CD4-positive, alpha-beta T cell (primary cell): Measurements from ENCODE around the gene TTLL4. TPM values are rescaled to one million over a fixed set of nuclear protein-coding genes. Genes with fewer than 3 reads are reported as not detected.

Experiments used
- ATAC-seq: fragments of 200-7000 bp; cut with Tn5 transposase; one replicate; pipeline ENCODE4 v1.10.0; 2022; ENCODE audit warnings: mild to moderate bottlenecking; ENCODE audit not compliant: poor library complexity
- CTCF ChIA-PET: fragments of 350-600 bp; sonication (Branson Sonifier 250); formaldehyde crosslinking; loops from one replicate; lab custom pipeline; 2021; ENCODE audit warnings: antibody characterized with exemption, inconsistent platforms; lab: Charles Lee
- POLR2A ChIA-PET: fragments of 350-600 bp; sonication (Branson Sonifier 250); formaldehyde crosslinking; loops from one replicate; lab custom pipeline; 2021; ENCODE audit warnings: antibody characterized with exemption, inconsistent platforms; lab: Charles Lee
- DNase-seq, 14 experiments: peaks; one replicate each; pipeline ENCODE4 v3.0.0-alpha.2; 2013 to 2020; ENCODE audit warnings: mixed read lengths in 2 of 14
- H3K27ac ChIP-seq, 2 donors: one replicate each; pipeline versions ENCODE4 v1.5.1 to v1.7.0; 2013; ENCODE audit warnings: low read length in 2 of 2, low read depth in 1 of 2, mild to moderate bottlenecking in 1 of 2
- H3K27me3 ChIP-seq, 2 experiments: 1 replicate in 1 of 2; 2 replicates in 1 of 2; pipeline versions ENCODE4 v1.6.1 to v1.7.0; 2013; ENCODE audit warnings: low read length in 2 of 2, control low read depth in 1 of 2, mild to moderate bottlenecking in 1 of 2, moderate library complexity in 1 of 2; ENCODE audit not compliant: insufficient read depth in 2 of 2, control insufficient read depth in 1 of 2
- H3K36me3 ChIP-seq: one replicate; pipeline ENCODE4 v1.6.1; 2013; ENCODE audit warnings: low read length, control low read depth; ENCODE audit not compliant: insufficient read depth
- H3K4me1 ChIP-seq: one replicate; pipeline ENCODE4 v1.6.1; 2013; ENCODE audit warnings: low read length, control low read depth; ENCODE audit not compliant: insufficient read depth
- H3K4me3 ChIP-seq: one replicate; pipeline ENCODE4 v1.5.1; 2013; ENCODE audit warnings: mild to moderate bottlenecking, low read length, moderate library complexity
- H3K9me3 ChIP-seq, 2 experiments: 1 replicate in 1 of 2; 2 replicates in 1 of 2; pipeline versions ENCODE4 v1.6.1 to v1.7.0; 2013; ENCODE audit warnings: low read length in 2 of 2, mild to moderate bottlenecking in 2 of 2, control low read depth in 1 of 2, moderate library complexity in 1 of 2; ENCODE audit not compliant: control insufficient read depth in 1 of 2, insufficient read depth in 1 of 2
- H3K27ac Mint-ChIP-seq: one replicate; pipeline ENCODE4 v1.8.0; 2020; ENCODE audit warnings: mixed read lengths
- H3K27me3 Mint-ChIP-seq: one replicate; pipeline ENCODE4 v1.8.0; 2021; ENCODE audit warnings: mixed read lengths
- H3K36me3 Mint-ChIP-seq: one replicate; pipeline ENCODE4 v1.8.0; 2021; ENCODE audit warnings: low read depth, mixed read lengths
- H3K4me1 Mint-ChIP-seq: one replicate; pipeline ENCODE4 v1.8.0; 2021; ENCODE audit warnings: low read depth, mixed read lengths
- H3K4me3 Mint-ChIP-seq: one replicate; pipeline ENCODE4 v1.8.0; 2020; ENCODE audit warnings: mild to moderate bottlenecking, mixed read lengths
- H3K9me3 Mint-ChIP-seq: one replicate; pipeline ENCODE4 v1.8.0; 2020; ENCODE audit warnings: mixed read lengths
- CTCF ChIP-seq: fragments of 200-600 bp; IDR thresholded peaks from one replicate; pipeline ENCODE4 v1.8.0; 2022; ENCODE audit warnings: antibody characterized with exemption, mild to moderate bottlenecking
- intact Hi-C, 2 experiments: fragments of 100-400 bp; cut with DNase I in 1 of 2; cut with micrococcal nuclease in 1 of 2; formaldehyde crosslinking; loops; one replicate each; pipeline versions ENCODE4 v1.15.1 to v1.9.0; 2023 to 2025; cut with DNase I, micrococcal nuclease
- polyA plus RNA-seq, 2 donors: library from polyadenylated mRNA; unstranded; fragments of 120-200 nt; gene quantifications; one replicate each; pipeline ENCODE4 v1.2.1, GENCODE V29; 2013
- total RNA-seq, 174 experiments: library from RNA in 2 of 174; stranded (reverse) in 2 of 174; gene quantifications; one replicate each; pipeline ENCODE4 v1.2.3 and lab custom pipeline; 2021 to 2026

TTLL4 gene
- total RNA-seq (10 to 100 TPM in 1 of 2 experiments, 1 to 10 TPM in 1; 7.3 to 10.8 TPM), total RNA-seq (lab: John Stamatoyannopoulos, UW) (9.9 to 90.1 (median 23.7) reads per million in 172 experiments)
- 11.4 TPM for polyA plus RNA-seq (2013, experiment 1 of 2)
- 13.5 TPM for polyA plus RNA-seq (2013, experiment 2 of 2)

GRCh38 chr2:218710687-218711549 lies at the start of gene TTLL4:
Gene TTLL4 (plus strand): TSS chr2:218710835. CDS start chr2:218737677, 26,842 bp downstream.
- DNase-seq = peak; percentile 97 to 99 (median 99)
- peaks cover 0 to 6% of the 10 kb centered on the region in 2 experiments for H3K27me3 ChIP-seq
- peak within 1 kb of the TSS; percentile 66 to 87 for H3K27ac ChIP-seq
- H3K4me1 ChIP-seq = peaks cover 22% of the 10 kb centered on the region
- H3K36me3 Mint-ChIP-seq = peaks cover 11% of the 10 kb centered on the region
- peaks cover 26% of the 10 kb centered on the region for H3K4me1 Mint-ChIP-seq
- H3K9me3 ChIP-seq = no peaks in the 10 kb centered on the region
- ATAC-seq = peak; percentile 98
- ChIA-PET CTCF (interaction anchor here (0.6 to 3.1 kb wide), 26 partner anchors 8 to 681 kb away, joined by 3 to 25 read pairs (median 4); partner anchors contain the start of genes AAMP, BCS1L, DNPEP and PNKD), POLR2A (interaction anchor here (1.0 to 2.3 kb wide), 6 partner anchors 11 to 315 kb away, joined by 3 to 15 read pairs (median 5); partner anchors contain the start of genes BCS1L, RNF25, STK36 and ZNF142)
- intact Hi-C loops = loop anchor here (1.0 to 10.0 kb wide), 11 partner anchors 39 to 886 kb away; partner anchors contain the start of genes RNF25 (in 2 of the 2), STK36 (in 2 of the 2), BCS1L (in 1 of the 2) and CNOT9 (in 1 of the 2)
- H3K9me3 Mint-ChIP-seq = no peaks in the 10 kb centered on the region
- peak; percentile 87 for TF ChIP-seq CTCF
- peak within 1 kb of the TSS; percentile 96 for H3K4me3 ChIP-seq
- H3K27ac Mint-ChIP-seq = peak within 1 kb of the TSS; percentile 91
- H3K36me3 ChIP-seq = no peaks in the 10 kb centered on the region
- H3K4me3 Mint-ChIP-seq = peak within 1 kb of the TSS; percentile 99
- peaks cover 10% of the 10 kb centered on the region for H3K27me3 Mint-ChIP-seq

GRCh38 chr2:218662377-218662776 lies 48.3 kb upstream of the TTLL4 start:
- no peaks in the 10 kb centered on the region for H3K9me3 Mint-ChIP-seq
- Histone ChIP-seq H3K36me3 (peaks cover 56% of the 10 kb centered on the region), H3K4me1 (peaks cover 19% of the 10 kb centered on the region), H3K4me3 (no peak overlapping the region), H3K9me3 (no peaks in the 10 kb centered on the region), H3K27me3 (no peaks in the 10 kb centered on the region), H3K27ac (no peak overlapping the region)
- intact Hi-C loops = no loop called here
- POLR2A ChIA-PET = interaction anchor here (5.9 kb wide), 1 partner anchor 9 kb away, joined by 84 read pairs; the partner anchor contains the start of genes RNF25 and STK36
- CTCF ChIA-PET = no interaction called here
- ATAC-seq = no peak
- H3K36me3 Mint-ChIP-seq = peaks cover 87% of the 10 kb centered on the region
- peak overlapping the region; percentile 69 for H3K4me3 Mint-ChIP-seq
- peaks cover 29% of the 10 kb centered on the region for H3K4me1 Mint-ChIP-seq
- TF ChIP-seq CTCF = no peak
- no peak overlapping the region for H3K27ac Mint-ChIP-seq
- H3K27me3 Mint-ChIP-seq = no peaks in the 10 kb centered on the region
- DNase-seq = no peak

GRCh38 chr2:218662827-218663226 lies 47.8 kb upstream of the TTLL4 start:
- Mint-ChIP-seq H3K9me3 (no peaks in the 10 kb centered on the region), H3K27ac (no peak overlapping the region), H3K4me1 (peaks cover 25% of the 10 kb centered on the region), H3K36me3 (peaks cover 87% of the 10 kb centered on the region), H3K27me3 (no peaks in the 10 kb centered on the region), H3K4me3 (no peak overlapping the region)
- no peak for ATAC-seq
- Histone ChIP-seq H3K9me3 (no peaks in the 10 kb centered on the region), H3K4me1 (peaks cover 17% of the 10 kb centered on the region), H3K36me3 (peaks cover 60% of the 10 kb centered on the region), H3K4me3 (no peak overlapping the region), H3K27me3 (no peaks in the 10 kb centered on the region), H3K27ac (no peak overlapping the region)
- ChIA-PET CTCF (no interaction called here), POLR2A (interaction anchor here (5.9 kb wide), 1 partner anchor 8 kb away, joined by 84 read pairs; the partner anchor contains the start of genes RNF25 and STK36)
- intact Hi-C loops = no loop called here
- no peak for DNase-seq
- TF ChIP-seq CTCF = no peak
